HEK293T (cell line): ENCODE data around the gene HMMR.

Experiments
- CTCF ChIA-PET: fragments of 350-600 bp; formaldehyde crosslinking; extraction: SDS; loops from one replicate; lab custom pipeline; 2021; ENCODE audit warnings: antibody characterized with exemption, inconsistent platforms; lab: Yijun Ruan, JAX
- POLR2A ChIA-PET: fragments of 350-600 bp; formaldehyde crosslinking; extraction: SDS; loops from one replicate; lab custom pipeline; 2020; ENCODE audit warnings: antibody characterized with exemption, inconsistent platforms; lab: Yijun Ruan, JAX
- DNase-seq: peaks from one replicate; pipeline ENCODE4 v3.0.0; 2012; ENCODE audit warnings: mixed read lengths; ENCODE audit errors: extremely low spot score
- ARNT ChIP-seq: fragments of 450-650 bp; IDR thresholded peaks from 2 replicates; pipeline ENCODE4 v1.6.1; 2017; ENCODE audit warnings: mild to moderate bottlenecking
- BHLHE40 ChIP-seq: fragments of 450-650 bp; IDR thresholded peaks from 2 replicates; pipeline ENCODE4 v1.6.1; 2016; ENCODE audit warnings: mild to moderate bottlenecking, moderate library complexity, borderline replicate concordance
- CTBP1 ChIP-seq: fragments of 450-650 bp; IDR thresholded peaks from 2 replicates; pipeline ENCODE4 v1.6.1; 2016; ENCODE audit warnings: borderline replicate concordance
- ELF4 ChIP-seq: fragments of 450-650 bp; IDR thresholded peaks from 2 replicates; pipeline ENCODE4 v1.6.1; 2017; ENCODE audit warnings: antibody characterized with exemption
- FOXA1 ChIP-seq: fragments of 450-650 bp; IDR thresholded peaks from 2 replicates; pipeline ENCODE4 v1.6.1; 2016; ENCODE audit warnings: mild to moderate bottlenecking
- FOXK2 ChIP-seq: fragments of 450-650 bp; IDR thresholded peaks from 2 replicates; pipeline ENCODE4 v1.6.1; 2016; ENCODE audit warnings: mild to moderate bottlenecking
- FOXM1 ChIP-seq: fragments of 450-650 bp; IDR thresholded peaks from 2 replicates; pipeline ENCODE4 v1.6.1; 2017; ENCODE audit warnings: mild to moderate bottlenecking, borderline replicate concordance
- HDGF ChIP-seq: fragments of 450-650 bp; IDR thresholded peaks from 2 replicates; pipeline ENCODE4 v1.6.1; 2017; ENCODE audit warnings: antibody characterized with exemption, borderline replicate concordance
- L3MBTL2 ChIP-seq: fragments of 450-650 bp; conservative IDR thresholded peaks from 2 replicates; pipeline ENCODE4 v1.6.1; 2016; ENCODE audit warnings: mild to moderate bottlenecking
- LEF1 ChIP-seq: fragments of 450-650 bp; IDR thresholded peaks from 2 replicates; pipeline ENCODE4 v1.6.1; 2017; ENCODE audit warnings: mild to moderate bottlenecking, borderline replicate concordance
- NFRKB ChIP-seq: fragments of 450-650 bp; IDR thresholded peaks from 2 replicates; pipeline ENCODE4 v1.6.1; 2016; ENCODE audit warnings: mild to moderate bottlenecking, moderate library complexity
- SP1 ChIP-seq: fragments of 450-650 bp; IDR thresholded peaks from 2 replicates; pipeline ENCODE4 v1.6.1; 2017
- SUZ12 ChIP-seq: fragments of 450-650 bp; IDR thresholded peaks from 2 replicates; pipeline ENCODE4 v1.6.1; 2016; ENCODE audit warnings: mild to moderate bottlenecking
- TARDBP ChIP-seq: fragments of 450-650 bp; IDR thresholded peaks from 2 replicates; pipeline ENCODE4 v1.6.1; 2016
- ZNF384 ChIP-seq: fragments of 450-650 bp; IDR thresholded peaks from 2 replicates; pipeline ENCODE4 v1.6.1; 2016
- TF ChIP-seq, protein P1 (sequence below): fragments of 450-650 bp; IDR thresholded peaks from 2 replicates; pipeline ENCODE4 v1.6.1; 2016

The HMMR gene

DNA sequence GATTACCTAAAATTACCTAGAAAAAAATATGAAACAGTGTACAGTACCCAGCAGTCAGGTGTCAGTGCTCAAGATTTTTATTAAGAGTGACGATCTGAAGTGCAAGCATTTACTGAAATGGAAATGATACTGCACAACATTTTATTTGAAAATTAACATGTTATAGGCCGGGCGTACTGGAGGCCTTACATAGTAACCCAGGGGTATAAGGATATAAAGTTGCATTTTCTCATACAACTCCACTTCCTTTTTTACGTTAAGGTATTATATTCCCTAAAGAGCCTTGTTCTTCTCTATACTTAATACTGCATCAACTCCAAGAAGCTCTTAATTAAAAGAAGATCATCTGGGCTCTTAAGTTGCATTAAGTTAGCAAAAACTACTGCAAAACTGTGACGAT lies 48.3 kb downstream of the HMMR start:
- ChIA-PET CTCF (interaction anchor here (0.6 kb wide), 1 partner anchor 432 kb away, joined by 3 read pairs; no protein-coding TSS in a partner anchor), POLR2A (interaction anchor here (1.1 to 2.6 kb wide), 2 partner anchors 48 to 71 kb away, joined by 4 to 15 read pairs; partner anchors contain the start of genes CCNG1, HMMR and NUDCD2)
- DNase-seq = no peak
- no peak for TF ChIP-seq LEF1
- TF ChIP-seq NFRKB = no peak
- TF ChIP-seq FOXA1 = no peak
- no peak for TF ChIP-seq CTBP1
- no peak for TF ChIP-seq FOXM1
- no peak for TF ChIP-seq TARDBP

DNA sequence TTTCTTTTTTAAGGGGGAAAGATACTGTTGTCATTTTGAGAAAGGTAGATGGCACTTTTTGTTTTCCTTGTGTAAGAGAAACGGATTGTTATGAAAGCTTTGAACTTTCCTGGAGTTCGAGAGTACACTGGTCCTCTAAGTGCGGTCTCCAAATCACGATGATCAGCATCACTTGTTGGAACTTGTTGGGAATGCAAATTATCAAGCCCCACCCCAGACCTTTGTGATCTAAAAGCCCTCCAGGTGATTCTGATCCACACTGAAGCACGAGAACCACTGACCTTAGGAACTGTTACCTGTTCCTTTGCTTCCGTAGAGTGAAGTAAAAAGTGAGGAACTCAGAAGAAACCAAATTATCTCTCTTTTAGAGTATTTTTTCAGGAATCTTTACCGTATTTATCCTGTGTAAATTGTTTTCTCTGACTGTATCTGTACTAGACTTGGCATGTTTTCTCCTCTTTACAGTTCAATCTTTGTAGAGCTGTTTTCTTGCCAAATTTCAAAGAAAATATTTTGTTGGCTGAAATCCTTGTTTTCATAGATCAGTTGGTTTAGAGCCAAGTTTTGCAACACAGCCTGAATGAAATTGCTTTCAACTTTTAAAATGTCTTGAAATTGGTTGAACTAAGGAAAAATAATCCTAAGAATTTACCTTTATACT lies 49.0 kb downstream of the HMMR start:
- ChIA-PET CTCF (no interaction called here), POLR2A (interaction anchor here (1.1 to 2.6 kb wide), 2 partner anchors 49 to 72 kb away, joined by 4 to 15 read pairs; partner anchors contain the start of genes CCNG1, HMMR and NUDCD2)
- DNase-seq = peak; percentile 16
- no peak for TF ChIP-seq TARDBP

DNA sequence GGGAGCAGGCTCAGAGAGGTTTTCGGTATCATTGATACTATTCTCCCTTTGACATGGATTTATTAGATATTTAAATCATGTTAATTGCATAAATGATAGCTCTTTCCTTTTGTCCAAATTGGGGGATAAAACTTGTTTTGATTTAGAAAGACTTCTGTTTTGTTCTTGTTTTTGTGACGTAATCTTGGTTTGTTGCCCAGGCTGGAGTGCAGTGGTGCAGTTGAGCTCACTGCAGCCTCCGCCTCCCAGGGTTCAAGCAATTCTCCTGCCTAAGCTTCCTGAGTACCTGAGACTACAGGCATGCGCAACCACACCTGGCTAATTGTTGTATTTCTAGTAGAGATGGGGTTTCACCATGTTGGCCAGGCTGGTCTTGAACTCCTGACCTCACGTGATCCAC lies 52.1 kb downstream of the HMMR start:
- TF ChIP-seq ARNT = no peak
- TF ChIP-seq, protein P1, sequence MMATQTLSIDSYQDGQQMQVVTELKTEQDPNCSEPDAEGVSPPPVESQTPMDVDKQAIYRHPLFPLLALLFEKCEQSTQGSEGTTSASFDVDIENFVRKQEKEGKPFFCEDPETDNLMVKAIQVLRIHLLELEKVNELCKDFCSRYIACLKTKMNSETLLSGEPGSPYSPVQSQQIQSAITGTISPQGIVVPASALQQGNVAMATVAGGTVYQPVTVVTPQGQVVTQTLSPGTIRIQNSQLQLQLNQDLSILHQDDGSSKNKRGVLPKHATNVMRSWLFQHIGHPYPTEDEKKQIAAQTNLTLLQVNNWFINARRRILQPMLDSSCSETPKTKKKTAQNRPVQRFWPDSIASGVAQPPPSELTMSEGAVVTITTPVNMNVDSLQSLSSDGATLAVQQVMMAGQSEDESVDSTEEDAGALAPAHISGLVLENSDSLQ = no peak
- no peak for TF ChIP-seq LEF1
- no peak for TF ChIP-seq SUZ12
- no peak for TF ChIP-seq L3MBTL2
- TF ChIP-seq FOXA1 = no peak
- no peak for TF ChIP-seq SP1
- no peak for TF ChIP-seq BHLHE40
- no peak for TF ChIP-seq ELF4
- DNase-seq = no peak
- POLR2A ChIA-PET = no interaction called here
- CTCF ChIA-PET = no interaction called here

DNA sequence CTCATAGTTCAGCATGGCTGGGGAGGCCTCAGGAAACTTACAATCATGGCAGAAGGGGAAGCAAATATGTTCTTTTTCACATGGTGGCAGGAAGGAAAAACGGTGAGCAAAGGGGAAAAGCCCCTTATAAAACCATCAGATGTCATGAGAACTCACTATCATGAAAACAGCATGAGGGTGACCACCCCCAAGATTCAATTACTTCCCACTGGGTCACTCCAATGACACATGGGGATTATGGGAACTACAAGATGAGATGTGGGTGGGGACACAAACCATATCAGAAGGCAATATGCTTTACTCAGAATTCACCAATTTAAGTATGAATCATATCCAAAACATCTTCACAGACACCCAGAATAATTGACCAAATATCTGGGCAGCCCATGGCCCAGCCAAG lies 64.7 kb downstream of the HMMR start:
- TF ChIP-seq SP1 = no peak
- no peak for TF ChIP-seq TARDBP

DNA sequence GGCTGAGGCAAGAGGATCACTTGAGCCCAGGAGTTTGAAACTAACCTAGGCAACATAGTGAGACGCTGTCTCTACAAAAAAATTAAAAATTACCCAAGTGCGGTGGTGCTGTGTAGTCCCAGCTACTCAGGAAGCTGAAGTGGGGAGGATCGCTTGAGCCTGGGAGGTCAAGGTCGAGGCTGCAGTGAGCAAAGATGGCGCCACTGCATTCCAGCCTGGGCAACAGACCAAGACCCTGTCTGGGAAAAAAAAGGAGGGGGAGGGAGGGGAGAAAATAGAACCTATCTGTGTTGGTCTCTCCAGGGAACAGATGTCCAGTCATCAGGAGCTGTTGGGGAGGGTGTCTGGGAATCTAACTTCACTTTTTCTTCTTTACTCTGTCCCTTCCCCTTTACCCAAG lies 69.3 kb downstream of the HMMR start:
- no peak for DNase-seq
- CTCF ChIA-PET = no interaction called here
- POLR2A ChIA-PET = no interaction called here
- TF ChIP-seq NFRKB (no peak), SP1 (no peak), FOXA1 (no peak), SUZ12 (no peak), ZNF384 (no peak)

More for the DNA sequence above, 64.7 kb downstream of the HMMR start:
- DNase-seq = no peak
- ChIA-PET POLR2A (no interaction called here), CTCF (no interaction called here)

DNA sequence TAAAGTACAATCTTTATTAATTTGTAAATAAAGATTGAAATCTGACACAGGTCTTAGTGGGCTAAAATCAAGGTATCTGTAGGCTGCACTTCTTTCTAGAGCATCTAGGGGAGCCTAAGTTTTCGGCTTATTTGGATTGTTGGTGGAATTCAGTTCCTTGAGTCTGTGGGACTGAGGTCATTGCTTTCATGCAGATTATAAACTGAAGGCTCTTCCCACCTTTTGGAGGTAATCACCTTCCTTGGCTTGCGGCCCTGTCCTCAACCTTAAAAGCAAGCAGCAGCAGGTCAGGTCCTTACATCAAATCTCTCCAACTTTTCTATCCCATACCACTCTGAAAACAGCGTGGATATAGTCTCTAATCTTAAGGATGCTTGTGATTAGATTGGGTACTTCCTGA lies 70.8 kb downstream of the HMMR start:
- DNase-seq = no peak
- TF ChIP-seq SP1 (no peak), FOXA1 (no peak), LEF1 (no peak), L3MBTL2 (no peak), TARDBP (no peak), BHLHE40 (no peak), ARNT (no peak), SUZ12 (no peak), ZNF384 (no peak), HDGF (no peak), ELF4 (no peak), NFRKB (no peak), FOXK2 (no peak), FOXM1 (no peak), CTBP1 (no peak)
- TF ChIP-seq, protein P1 = no peak
- ChIA-PET POLR2A (no interaction called here), CTCF (no interaction called here)

DNA sequence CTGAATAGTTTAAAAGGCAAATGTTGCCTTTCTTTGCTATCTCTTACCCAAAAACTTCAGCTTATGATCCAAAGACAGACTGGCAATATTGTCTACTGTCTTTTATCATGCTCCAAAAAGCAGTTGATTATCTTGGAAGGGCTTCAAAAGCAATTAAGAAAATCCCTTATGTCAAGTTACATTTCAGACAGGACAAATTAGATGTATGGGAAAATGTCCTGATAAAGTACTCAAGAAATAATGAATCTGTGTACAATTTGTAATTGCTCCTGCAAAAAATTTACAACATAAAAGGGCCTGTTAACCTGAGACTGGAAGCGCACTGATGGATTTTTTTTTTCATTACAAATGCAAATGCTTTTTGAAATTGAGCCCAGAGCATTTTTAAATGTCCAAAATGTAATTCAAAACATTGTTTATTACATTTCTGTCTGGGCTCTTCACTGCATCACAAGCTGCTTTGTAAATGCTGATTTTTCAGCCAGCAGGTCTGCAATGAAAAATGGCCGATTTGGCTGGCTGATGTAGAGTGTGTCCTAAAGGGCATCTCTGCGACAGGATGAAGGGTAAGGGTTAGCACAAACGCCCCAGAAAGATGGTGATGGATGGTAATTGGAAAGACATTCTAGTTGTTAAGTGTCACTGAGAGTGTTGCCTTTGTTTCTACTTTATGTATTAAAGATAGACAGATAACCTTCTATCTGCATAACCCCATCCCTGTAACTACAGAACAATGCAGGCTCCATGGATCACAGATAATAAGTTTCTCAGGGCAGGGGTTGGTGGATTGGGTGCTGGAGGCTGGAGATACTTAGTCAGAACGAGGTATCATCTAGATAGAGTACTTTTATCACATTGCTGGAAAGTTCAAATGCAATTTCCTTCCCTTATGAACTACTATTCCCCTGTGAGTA lies 72.0 kb downstream of the HMMR start:
- ChIA-PET POLR2A (no interaction called here), CTCF (interaction anchor here (1.2 kb wide), 1 partner anchor 13 kb away, joined by 3 read pairs; no protein-coding TSS in a partner anchor)
- TF ChIP-seq FOXK2 = no peak
- no peak for TF ChIP-seq HDGF
- no peak for TF ChIP-seq ARNT
- no peak for TF ChIP-seq TARDBP
- TF ChIP-seq ELF4 = no peak
- no peak for TF ChIP-seq SUZ12
- TF ChIP-seq SP1 = no peak
- TF ChIP-seq FOXA1 = no peak
- TF ChIP-seq BHLHE40 = no peak
- no peak for TF ChIP-seq NFRKB
- no peak for TF ChIP-seq LEF1
- DNase-seq = no peak
